HEK293T (cell line): ENCODE measurements around the gene TMC1.

ENCODE experiments used
- CTCF ChIA-PET: fragments of 350-600 bp; formaldehyde crosslinking; extraction: SDS; loops from one replicate; lab custom pipeline; 2021; ENCODE audit warnings: antibody characterized with exemption, inconsistent platforms; lab: Yijun Ruan, JAX
- POLR2A ChIA-PET: fragments of 350-600 bp; formaldehyde crosslinking; extraction: SDS; loops from one replicate; lab custom pipeline; 2020; ENCODE audit warnings: antibody characterized with exemption, inconsistent platforms; lab: Yijun Ruan, JAX
- DNase-seq: peaks from one replicate; pipeline ENCODE4 v3.0.0; 2012; ENCODE audit warnings: mixed read lengths; ENCODE audit errors: extremely low spot score
- ARNT ChIP-seq: fragments of 450-650 bp; IDR thresholded peaks from 2 replicates; pipeline ENCODE4 v1.6.1; 2017; ENCODE audit warnings: mild to moderate bottlenecking
- BHLHE40 ChIP-seq: fragments of 450-650 bp; IDR thresholded peaks from 2 replicates; pipeline ENCODE4 v1.6.1; 2016; ENCODE audit warnings: mild to moderate bottlenecking, moderate library complexity, borderline replicate concordance
- CTBP1 ChIP-seq: fragments of 450-650 bp; IDR thresholded peaks from 2 replicates; pipeline ENCODE4 v1.6.1; 2016; ENCODE audit warnings: borderline replicate concordance
- ELF4 ChIP-seq: fragments of 450-650 bp; IDR thresholded peaks from 2 replicates; pipeline ENCODE4 v1.6.1; 2017; ENCODE audit warnings: antibody characterized with exemption
- FOXA1 ChIP-seq: fragments of 450-650 bp; IDR thresholded peaks from 2 replicates; pipeline ENCODE4 v1.6.1; 2016; ENCODE audit warnings: mild to moderate bottlenecking
- FOXK2 ChIP-seq: fragments of 450-650 bp; IDR thresholded peaks from 2 replicates; pipeline ENCODE4 v1.6.1; 2016; ENCODE audit warnings: mild to moderate bottlenecking
- FOXM1 ChIP-seq: fragments of 450-650 bp; IDR thresholded peaks from 2 replicates; pipeline ENCODE4 v1.6.1; 2017; ENCODE audit warnings: mild to moderate bottlenecking, borderline replicate concordance
- HDGF ChIP-seq: fragments of 450-650 bp; IDR thresholded peaks from 2 replicates; pipeline ENCODE4 v1.6.1; 2017; ENCODE audit warnings: antibody characterized with exemption, borderline replicate concordance
- L3MBTL2 ChIP-seq: fragments of 450-650 bp; conservative IDR thresholded peaks from 2 replicates; pipeline ENCODE4 v1.6.1; 2016; ENCODE audit warnings: mild to moderate bottlenecking
- LEF1 ChIP-seq: fragments of 450-650 bp; IDR thresholded peaks from 2 replicates; pipeline ENCODE4 v1.6.1; 2017; ENCODE audit warnings: mild to moderate bottlenecking, borderline replicate concordance
- NFRKB ChIP-seq: fragments of 450-650 bp; IDR thresholded peaks from 2 replicates; pipeline ENCODE4 v1.6.1; 2016; ENCODE audit warnings: mild to moderate bottlenecking, moderate library complexity
- PKNOX1 ChIP-seq: fragments of 450-650 bp; IDR thresholded peaks from 2 replicates; pipeline ENCODE4 v1.6.1; 2016
- SP1 ChIP-seq: fragments of 450-650 bp; IDR thresholded peaks from 2 replicates; pipeline ENCODE4 v1.6.1; 2017
- SUZ12 ChIP-seq: fragments of 450-650 bp; IDR thresholded peaks from 2 replicates; pipeline ENCODE4 v1.6.1; 2016; ENCODE audit warnings: mild to moderate bottlenecking
- TARDBP ChIP-seq: fragments of 450-650 bp; IDR thresholded peaks from 2 replicates; pipeline ENCODE4 v1.6.1; 2016
- ZNF384 ChIP-seq: fragments of 450-650 bp; IDR thresholded peaks from 2 replicates; pipeline ENCODE4 v1.6.1; 2016

The TMC1 gene

GRCh38 chr9:72769546-72769945 lies 248.1 kb downstream of the TMC1 start:
- CTCF ChIA-PET = no interaction called here
- TF ChIP-seq SP1 (no peak), CTBP1 (no peak), L3MBTL2 (no peak), FOXK2 (no peak), PKNOX1 (no peak), FOXA1 (no peak), ELF4 (no peak), LEF1 (no peak)
- DNase-seq = no peak
- POLR2A ChIA-PET = no interaction called here

- TF ChIP-seq ELF4 (no peak), ARNT (no peak), HDGF (no peak), TARDBP (no peak), FOXA1 (no peak), SP1 (no peak), BHLHE40 (no peak), ZNF384 (no peak), CTBP1 (no peak), LEF1 (no peak), L3MBTL2 (no peak), FOXK2 (no peak), NFRKB (no peak), FOXM1 (no peak), PKNOX1 (no peak), SUZ12 (no peak)
- POLR2A ChIA-PET = no interaction called here
- CTCF ChIA-PET = no interaction called here
- no peak for DNase-seq
Measured at GRCh38 chr9:72772661-72773060, 251.3 kb downstream of the TMC1 start.

- CTCF ChIA-PET = no interaction called here
- no peak for DNase-seq
- no peak for TF ChIP-seq ARNT
- no peak for TF ChIP-seq PKNOX1
- no peak for TF ChIP-seq TARDBP
- TF ChIP-seq L3MBTL2 = no peak
- TF ChIP-seq LEF1 = no peak
- TF ChIP-seq NFRKB = no peak
- no peak for TF ChIP-seq FOXA1
- no peak for TF ChIP-seq HDGF
- no peak for TF ChIP-seq FOXM1
- no peak for TF ChIP-seq ZNF384
- no peak for TF ChIP-seq SUZ12
- no peak for TF ChIP-seq BHLHE40
- no peak for TF ChIP-seq FOXK2
- TF ChIP-seq ELF4 = no peak
- TF ChIP-seq SP1 = no peak
- POLR2A ChIA-PET = no interaction called here
Measured at GRCh38 chr9:72773570-72773969, 252.2 kb downstream of the TMC1 start.

- TF ChIP-seq LEF1 (no peak), SP1 (no peak), FOXA1 (no peak), TARDBP (no peak), L3MBTL2 (no peak), CTBP1 (no peak), PKNOX1 (no peak), FOXM1 (no peak), FOXK2 (no peak), ELF4 (no peak), ARNT (no peak), ZNF384 (no peak), BHLHE40 (no peak), NFRKB (no peak), SUZ12 (no peak), HDGF (no peak)
- DNase-seq = no peak
- ChIA-PET POLR2A (no interaction called here), CTCF (no interaction called here)
Measured at GRCh38 chr9:72775570-72775969, 254.2 kb downstream of the TMC1 start.

- ChIA-PET CTCF (interaction anchor here (0.5 kb wide), 1 partner anchor 29 kb away, joined by 3 read pairs; no protein-coding TSS in a partner anchor), POLR2A (no interaction called here)
- DNase-seq = no peak
- TF ChIP-seq ARNT = no peak
- TF ChIP-seq SUZ12 = no peak
- TF ChIP-seq FOXM1 = no peak
- TF ChIP-seq FOXK2 = no peak
- no peak for TF ChIP-seq HDGF
- no peak for TF ChIP-seq BHLHE40
- no peak for TF ChIP-seq ZNF384
- no peak for TF ChIP-seq TARDBP
- TF ChIP-seq CTBP1 = no peak
- no peak for TF ChIP-seq L3MBTL2
- no peak for TF ChIP-seq LEF1
- TF ChIP-seq SP1 = no peak
- TF ChIP-seq FOXA1 = no peak
- TF ChIP-seq ELF4 = no peak
- no peak for TF ChIP-seq NFRKB
- no peak for TF ChIP-seq PKNOX1
Measured at GRCh38 chr9:72779614-72780013, 258.2 kb downstream of the TMC1 start.
